ENCODE measurements around the gene CFAP20DC.
"Not testable (repeated sequence)": the region's sequence is repeated elsewhere in the genome, so short reads cannot be mapped to it uniquely, and the experiment has no call there.

CFAP20DC gene

DNA sequence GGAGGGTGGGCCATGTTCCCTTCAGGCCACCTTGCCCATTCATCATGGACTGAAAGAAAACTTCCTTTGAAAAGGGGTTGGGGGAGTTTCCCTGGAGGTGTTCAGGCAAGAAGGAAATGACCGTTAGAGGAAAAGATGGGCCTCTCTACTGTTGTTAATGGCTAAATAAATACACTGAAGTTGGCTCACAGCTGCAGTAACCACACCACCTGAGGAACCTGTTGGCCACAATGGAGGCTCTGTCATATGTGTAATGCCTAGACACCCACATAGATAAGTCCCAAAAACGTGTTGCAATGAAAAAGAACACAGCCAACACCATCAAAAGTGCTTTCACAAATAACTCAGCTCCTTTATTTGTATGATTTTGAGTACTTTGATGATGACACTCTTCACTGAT lies 345.1 kb downstream of the CFAP20DC start:
- no peak for DNase-seq (ENCODE audit: extremely low read depth, low read depth)
- TF ChIP-seq, protein P1, sequence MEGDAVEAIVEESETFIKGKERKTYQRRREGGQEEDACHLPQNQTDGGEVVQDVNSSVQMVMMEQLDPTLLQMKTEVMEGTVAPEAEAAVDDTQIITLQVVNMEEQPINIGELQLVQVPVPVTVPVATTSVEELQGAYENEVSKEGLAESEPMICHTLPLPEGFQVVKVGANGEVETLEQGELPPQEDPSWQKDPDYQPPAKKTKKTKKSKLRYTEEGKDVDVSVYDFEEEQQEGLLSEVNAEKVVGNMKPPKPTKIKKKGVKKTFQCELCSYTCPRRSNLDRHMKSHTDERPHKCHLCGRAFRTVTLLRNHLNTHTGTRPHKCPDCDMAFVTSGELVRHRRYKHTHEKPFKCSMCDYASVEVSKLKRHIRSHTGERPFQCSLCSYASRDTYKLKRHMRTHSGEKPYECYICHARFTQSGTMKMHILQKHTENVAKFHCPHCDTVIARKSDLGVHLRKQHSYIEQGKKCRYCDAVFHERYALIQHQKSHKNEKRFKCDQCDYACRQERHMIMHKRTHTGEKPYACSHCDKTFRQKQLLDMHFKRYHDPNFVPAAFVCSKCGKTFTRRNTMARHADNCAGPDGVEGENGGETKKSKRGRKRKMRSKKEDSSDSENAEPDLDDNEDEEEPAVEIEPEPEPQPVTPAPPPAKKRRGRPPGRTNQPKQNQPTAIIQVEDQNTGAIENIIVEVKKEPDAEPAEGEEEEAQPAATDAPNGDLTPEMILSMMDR (IDR thresholded peaks at IDR 0.05; ENCODE audit: low read depth, low read length) = no peak

DNA sequence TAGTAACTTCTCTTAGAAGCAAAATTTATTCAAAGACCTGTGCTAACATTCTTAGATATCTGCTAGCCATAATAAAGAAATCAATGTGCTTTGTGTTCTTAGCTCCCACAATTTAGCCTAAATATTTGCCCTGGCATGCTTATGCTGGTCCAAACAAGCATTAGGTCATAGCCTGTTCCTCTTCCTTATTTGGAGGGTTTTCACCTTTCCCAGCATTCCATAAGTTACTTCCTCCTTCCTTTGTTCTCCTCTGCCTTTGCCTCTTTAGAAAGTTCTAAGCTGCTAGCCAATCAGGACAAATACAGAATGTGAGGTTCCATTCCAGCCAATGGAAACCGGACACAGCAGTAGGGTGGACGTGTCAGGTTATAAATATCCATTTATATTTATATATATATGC lies 345.5 kb downstream of the CFAP20DC start:
- DNase-seq (ENCODE audit: extremely low read depth, low read depth) = not testable (repeated sequence)

DNA sequence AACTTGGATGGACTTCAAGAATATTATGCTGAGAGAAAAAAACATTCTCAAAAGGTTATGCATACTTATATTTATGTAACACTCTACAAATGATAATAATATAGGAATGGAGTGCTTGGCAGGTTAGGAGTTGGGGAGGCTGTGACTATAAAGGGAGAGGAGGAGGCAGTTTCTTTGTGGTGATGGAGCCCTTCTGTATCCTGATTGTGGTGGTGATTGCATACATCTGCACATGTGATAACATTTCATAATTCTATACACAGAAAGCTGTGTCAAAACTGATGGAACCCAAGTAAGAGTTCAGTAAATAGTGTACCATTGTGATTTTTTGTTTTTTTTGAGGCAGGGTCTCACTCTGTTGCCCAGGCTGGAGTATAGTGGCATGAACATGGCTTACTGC lies 351.6 kb downstream of the CFAP20DC start:
- TF ChIP-seq, protein P1 (IDR thresholded peaks at IDR 0.05; ENCODE audit: low read depth, low read length) = no peak
- DNase-seq (ENCODE audit: extremely low read depth, low read depth) = no peak

DNA sequence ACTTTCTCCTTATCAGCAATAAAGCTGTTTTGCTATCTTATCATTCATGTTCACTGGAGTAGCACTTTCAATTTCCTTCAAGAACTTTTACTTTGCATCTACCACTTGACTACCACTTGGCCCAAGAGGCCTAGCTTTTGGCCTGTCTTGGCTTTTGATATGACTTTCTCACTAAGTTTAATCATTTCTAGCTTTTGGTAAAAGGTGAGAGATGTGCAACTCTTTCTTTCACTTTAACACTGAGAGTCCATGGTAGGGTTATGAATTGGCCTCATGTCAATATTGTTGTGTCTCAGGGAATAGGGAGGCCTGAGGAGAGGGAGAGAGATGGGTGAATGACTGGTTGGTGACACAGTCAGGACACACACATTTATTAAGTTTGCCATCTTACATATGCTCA lies 352.3 kb downstream of the CFAP20DC start:
- TF ChIP-seq, protein P1 (IDR thresholded peaks at IDR 0.05; ENCODE audit: low read depth, low read length) = no peak
- no peak for DNase-seq (ENCODE audit: extremely low read depth, low read depth)

DNA sequence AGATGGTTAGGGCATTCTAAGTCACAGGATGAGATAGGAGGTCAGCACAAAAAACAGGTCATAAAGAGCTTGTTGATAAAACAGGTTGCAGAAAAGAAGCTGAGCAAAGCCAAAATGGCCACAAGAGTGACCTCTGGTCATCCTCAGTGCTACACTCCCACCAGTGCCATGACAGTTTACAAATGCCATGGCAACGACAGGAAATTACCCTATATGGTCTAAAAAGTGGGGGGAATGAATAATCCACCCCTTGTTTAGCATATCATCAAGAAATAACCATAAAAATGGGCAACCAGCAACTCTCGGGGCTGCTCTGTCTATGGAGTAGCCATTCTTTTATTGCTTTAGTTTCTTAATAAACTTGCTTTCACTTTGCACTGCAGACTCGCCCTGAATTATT lies 353.0 kb downstream of the CFAP20DC start:
- DNase-seq (ENCODE audit: extremely low read depth, low read depth) = not testable (repeated sequence)

DNA sequence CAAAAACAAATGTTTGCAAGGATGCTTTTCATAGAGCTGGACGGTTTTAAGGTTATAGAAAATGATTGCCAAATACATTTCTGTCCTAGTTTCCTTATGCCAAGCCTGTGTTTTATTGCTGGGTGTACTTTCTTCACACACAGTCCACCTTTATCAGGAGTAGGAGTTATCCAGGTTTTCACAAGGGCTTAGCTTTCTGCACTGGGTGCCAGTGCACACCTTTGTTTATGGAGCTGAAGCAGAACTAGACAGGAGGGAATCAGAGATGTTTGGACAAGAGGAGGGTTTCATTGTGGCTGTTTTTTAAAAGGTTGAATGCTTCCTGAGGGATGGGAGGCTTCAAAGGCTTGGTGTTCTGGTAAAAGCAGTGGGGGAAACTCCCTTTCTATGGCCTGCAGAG lies 353.7 kb downstream of the CFAP20DC start:
- TF ChIP-seq, protein P1 (IDR thresholded peaks at IDR 0.05; ENCODE audit: low read depth, low read length) = no peak
- DNase-seq (ENCODE audit: extremely low read depth, low read depth) = no peak

DNA sequence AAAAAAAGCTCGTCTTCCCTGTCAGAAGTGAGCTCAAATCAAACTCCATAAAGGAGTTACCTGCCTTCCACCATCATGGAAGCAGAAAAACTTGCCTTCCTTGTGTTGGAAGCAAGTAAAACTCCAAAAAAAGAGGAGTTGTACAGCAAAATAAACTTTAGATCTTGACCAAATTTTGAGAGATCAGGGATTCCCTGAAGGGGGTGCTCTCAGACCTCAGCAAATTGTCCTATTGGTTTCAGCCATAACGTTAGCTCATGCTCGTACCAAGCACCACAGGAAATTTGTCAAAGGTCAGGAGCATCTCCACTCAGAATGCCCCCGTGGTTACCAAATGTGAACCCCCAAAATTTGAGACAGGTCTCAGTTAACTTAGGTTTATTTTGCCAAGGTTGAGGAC lies 354.5 kb downstream of the CFAP20DC start:
- not testable (repeated sequence) for DNase-seq (ENCODE audit: extremely low read depth, low read depth)

DNA sequence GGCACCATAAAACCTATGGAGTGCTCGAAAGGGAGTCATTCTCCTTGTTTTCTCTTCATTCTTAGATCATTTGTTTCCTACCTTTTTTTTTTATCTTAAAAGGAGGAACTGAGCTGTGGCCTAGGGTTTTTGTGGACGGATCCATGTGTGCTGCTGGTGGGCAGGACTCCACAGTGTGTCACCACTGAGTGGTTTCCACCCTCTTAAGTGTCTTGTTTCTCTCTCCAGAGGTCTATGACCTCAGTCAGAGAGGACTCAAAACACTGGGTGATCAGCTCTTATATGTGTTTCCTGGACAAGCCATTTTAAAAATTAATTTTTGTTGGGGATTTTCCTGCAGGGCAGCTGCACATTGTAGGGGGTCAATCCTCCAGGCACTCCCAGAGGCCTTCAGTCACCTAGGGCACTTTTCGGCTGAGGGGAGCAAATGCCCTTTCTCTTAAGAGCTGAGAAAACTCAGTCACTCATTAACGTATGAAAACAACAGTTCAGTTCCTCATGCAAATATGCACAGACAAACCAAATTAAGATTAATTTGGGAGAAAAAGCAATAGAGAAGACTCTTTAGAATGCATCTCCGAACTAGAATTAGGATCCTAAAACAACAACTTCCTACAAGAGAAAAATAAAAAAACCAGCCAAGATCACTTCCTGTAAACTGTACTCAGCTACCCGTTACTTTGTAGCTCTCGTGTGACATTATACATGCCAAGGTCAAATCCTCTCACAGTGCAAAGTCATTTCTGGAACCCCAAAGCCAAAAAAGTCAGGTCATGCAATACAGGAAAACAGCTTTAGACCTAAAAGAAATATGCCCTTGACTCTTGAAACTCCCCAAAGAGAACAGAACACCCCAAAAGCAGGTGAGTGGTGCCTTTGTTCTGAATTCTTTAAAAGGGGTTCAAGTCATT lies 355.6 kb downstream of the CFAP20DC start:
- TF ChIP-seq, protein P1 (IDR thresholded peaks at IDR 0.05; ENCODE audit: low read depth, low read length) = no peak
- no peak for DNase-seq (ENCODE audit: extremely low read depth, low read depth)

DNA sequence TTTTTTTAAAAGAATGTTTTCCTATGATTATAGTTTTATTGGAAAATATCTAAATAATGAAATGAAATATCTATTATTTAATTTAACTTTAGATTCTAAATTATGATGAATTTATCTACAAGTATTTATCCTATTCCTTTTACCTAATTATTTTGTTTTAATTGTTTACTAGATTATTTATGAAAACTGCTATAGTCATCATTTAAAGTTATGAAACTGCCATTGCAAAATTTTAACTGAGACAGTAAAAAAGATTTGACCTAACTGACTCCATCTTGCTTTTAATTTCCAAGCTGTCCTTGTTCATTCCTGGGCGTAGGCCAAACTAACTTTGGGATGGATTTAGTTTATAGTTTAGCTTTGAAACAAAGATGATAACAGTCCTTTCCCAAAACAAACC lies 357.3 kb downstream of the CFAP20DC start:
- no peak for DNase-seq (ENCODE audit: extremely low read depth, low read depth)

More for the DNA sequence above, 357.3 kb downstream of the CFAP20DC start:
- TF ChIP-seq, protein P1 (IDR thresholded peaks at IDR 0.05; ENCODE audit: low read depth, low read length) = no peak

All from AG09319 (cell line).